Osteocyte (in vitro differentiated cells): ENCODE data around the gene FBXO5. TPM values are rescaled to one million over a fixed set of nuclear protein-coding genes. Genes with fewer than 3 reads are reported as not detected.
"Not testable (repeated sequence)": the region's sequence is repeated elsewhere in the genome, so short reads cannot be mapped to it uniquely, and the experiment has no call there.

Experiments
- DNase-seq: peaks from one replicate; pipeline ENCODE4 v3.0.0; 2021; ENCODE audit warnings: mixed read lengths; ENCODE audit not compliant: unreplicated experiment; ENCODE audit errors: extremely low spot score
- H3K27ac Mint-ChIP-seq: one replicate; pipeline ENCODE4 v1.8.0; 2021; ENCODE audit warnings: mild to moderate bottlenecking, mixed read lengths; ENCODE audit not compliant: unreplicated experiment
- H3K27me3 Mint-ChIP-seq: one replicate; pipeline ENCODE4 v1.8.0; 2021; ENCODE audit warnings: mixed read lengths; ENCODE audit not compliant: unreplicated experiment
- H3K36me3 Mint-ChIP-seq: one replicate; pipeline ENCODE4 v1.8.0; 2021; ENCODE audit warnings: mixed read lengths; ENCODE audit not compliant: unreplicated experiment
- H3K4me1 Mint-ChIP-seq: one replicate; pipeline ENCODE4 v1.8.0; 2021; ENCODE audit warnings: mixed read lengths; ENCODE audit not compliant: unreplicated experiment
- H3K4me3 Mint-ChIP-seq: one replicate; pipeline ENCODE4 v1.8.0; 2021; ENCODE audit warnings: mild to moderate bottlenecking, moderate library complexity, mixed read lengths; ENCODE audit not compliant: unreplicated experiment
- H3K9me3 Mint-ChIP-seq: one replicate; pipeline ENCODE4 v1.8.0; 2021; ENCODE audit warnings: mixed read lengths; ENCODE audit not compliant: unreplicated experiment
- total RNA-seq: library from RNA; stranded (reverse); gene quantifications from 2 replicates; pipeline ENCODE4 v1.2.1, GENCODE V29; 2021
- TF ChIP-seq, protein P1 (sequence below): fragments of 200-600 bp; sonication (generic); IDR thresholded peaks from 2 replicates; pipeline ENCODE4 v1.5.0; 2021; ENCODE audit warnings: antibody characterized with exemption, mild to moderate bottlenecking, moderate library complexity

Gene FBXO5
- total RNA-seq, 1 donor from 2014 or later, result 8.9 TPM

DNA sequence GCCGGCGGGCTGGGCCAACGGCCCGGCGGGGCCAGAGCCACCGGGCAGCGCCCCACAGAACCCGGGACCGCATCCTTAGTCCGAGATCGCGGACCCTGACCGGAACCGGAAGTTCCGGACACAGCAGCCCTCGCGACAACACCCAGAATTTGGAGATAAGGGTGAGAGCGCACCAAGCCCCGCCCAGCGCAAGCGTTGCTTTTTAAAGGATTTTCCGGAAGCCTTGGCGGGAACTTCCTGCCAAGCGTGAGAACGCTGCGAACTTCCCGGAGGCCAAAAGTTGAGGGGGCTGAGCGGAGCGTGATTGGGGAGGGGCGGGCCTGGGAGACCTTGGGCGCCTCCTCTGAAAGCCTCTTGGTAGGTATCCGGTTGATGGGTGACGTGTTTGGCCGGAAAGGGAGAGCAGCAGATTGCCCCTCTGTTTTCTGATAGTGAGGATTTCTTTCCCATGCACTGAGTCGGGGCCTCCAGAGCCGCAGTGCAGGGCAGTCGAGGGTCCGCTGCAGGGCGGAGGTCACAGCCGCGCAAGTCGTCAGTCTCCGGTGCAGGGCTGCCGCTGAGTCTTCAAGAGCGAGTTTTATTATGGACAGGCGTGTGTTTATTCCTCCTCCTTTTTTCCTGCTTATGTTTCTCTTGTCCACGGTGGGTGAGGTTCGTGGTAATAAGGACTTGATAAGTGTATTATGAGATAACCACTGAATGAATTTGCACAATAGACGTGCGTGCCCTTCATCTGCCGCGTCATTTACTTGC is 19.9 kb upstream of the FBXO5 start, which contains the start of gene MTRF1L:
TSS of gene MTRF1L (minus strand) at position 97 of the 753 bp plus-strand sequence. CDS start at position 73, 24 bp downstream.
- H3K9me3 Mint-ChIP-seq, result no peaks in the 10 kb centered on the region
- peak within 1 kb of the TSS; percentile 97 for H3K27ac Mint-ChIP-seq
- H3K27me3 Mint-ChIP-seq, result no peaks in the 10 kb centered on the region
- H3K4me3 Mint-ChIP-seq, result peak within 1 kb of the TSS; percentile 99
- peaks cover 5% of the 10 kb centered on the region for H3K36me3 Mint-ChIP-seq
- peak; percentile 96 for DNase-seq
- TF ChIP-seq, protein P1, sequence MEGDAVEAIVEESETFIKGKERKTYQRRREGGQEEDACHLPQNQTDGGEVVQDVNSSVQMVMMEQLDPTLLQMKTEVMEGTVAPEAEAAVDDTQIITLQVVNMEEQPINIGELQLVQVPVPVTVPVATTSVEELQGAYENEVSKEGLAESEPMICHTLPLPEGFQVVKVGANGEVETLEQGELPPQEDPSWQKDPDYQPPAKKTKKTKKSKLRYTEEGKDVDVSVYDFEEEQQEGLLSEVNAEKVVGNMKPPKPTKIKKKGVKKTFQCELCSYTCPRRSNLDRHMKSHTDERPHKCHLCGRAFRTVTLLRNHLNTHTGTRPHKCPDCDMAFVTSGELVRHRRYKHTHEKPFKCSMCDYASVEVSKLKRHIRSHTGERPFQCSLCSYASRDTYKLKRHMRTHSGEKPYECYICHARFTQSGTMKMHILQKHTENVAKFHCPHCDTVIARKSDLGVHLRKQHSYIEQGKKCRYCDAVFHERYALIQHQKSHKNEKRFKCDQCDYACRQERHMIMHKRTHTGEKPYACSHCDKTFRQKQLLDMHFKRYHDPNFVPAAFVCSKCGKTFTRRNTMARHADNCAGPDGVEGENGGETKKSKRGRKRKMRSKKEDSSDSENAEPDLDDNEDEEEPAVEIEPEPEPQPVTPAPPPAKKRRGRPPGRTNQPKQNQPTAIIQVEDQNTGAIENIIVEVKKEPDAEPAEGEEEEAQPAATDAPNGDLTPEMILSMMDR, result no peak
- peaks cover 36% of the 10 kb centered on the region for H3K4me1 Mint-ChIP-seq

DNA sequence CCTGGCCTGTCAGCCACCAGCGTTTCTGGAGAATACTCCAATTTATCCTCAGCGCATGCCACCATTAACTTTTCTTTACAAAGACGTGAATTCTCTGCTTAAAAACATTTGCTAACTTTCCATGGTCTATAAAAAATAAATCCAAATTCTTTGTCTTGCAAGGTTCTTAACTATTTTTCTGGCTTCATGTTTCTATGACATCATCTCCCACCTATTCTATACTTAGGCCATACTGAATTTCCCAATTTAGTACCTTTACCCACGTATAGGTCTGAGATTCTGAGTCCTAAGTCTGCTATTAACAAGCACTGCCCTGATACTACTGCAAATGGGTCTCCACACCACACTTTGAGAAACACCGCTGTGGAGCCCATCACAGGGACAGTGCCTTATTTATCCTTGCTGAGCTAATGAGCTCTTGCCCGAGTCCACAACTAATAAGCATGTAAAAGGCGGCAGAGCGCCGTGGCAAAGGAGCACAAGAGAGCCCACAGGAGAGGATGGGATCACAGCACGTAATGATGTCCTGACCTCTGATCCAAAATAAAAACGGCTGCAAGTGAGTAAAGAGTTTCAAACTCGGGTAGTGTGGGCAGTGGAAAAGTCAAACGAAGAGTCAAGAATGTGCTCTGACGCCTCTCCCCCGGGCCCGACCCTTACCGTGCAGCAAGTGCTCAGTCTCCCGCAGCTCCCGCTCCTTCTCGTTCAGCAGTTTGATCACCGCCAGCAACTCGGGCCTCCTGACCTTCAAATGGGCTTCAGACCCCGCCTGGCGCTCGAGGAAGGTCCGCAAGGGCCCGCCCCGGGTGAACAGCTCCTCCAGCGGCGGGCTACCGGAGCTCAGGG is 19.1 kb upstream of the FBXO5 start:
- Mint-ChIP-seq H3K27me3 (no peaks in the 10 kb centered on the region), H3K27ac (peak overlapping the region; percentile 94), H3K4me3 (peak overlapping the region; percentile 99), H3K9me3 (no peaks in the 10 kb centered on the region), H3K36me3 (peaks cover 11% of the 10 kb centered on the region), H3K4me1 (peaks cover 36% of the 10 kb centered on the region)
- no peak for DNase-seq
- TF ChIP-seq, protein P1, result no peak

DNA sequence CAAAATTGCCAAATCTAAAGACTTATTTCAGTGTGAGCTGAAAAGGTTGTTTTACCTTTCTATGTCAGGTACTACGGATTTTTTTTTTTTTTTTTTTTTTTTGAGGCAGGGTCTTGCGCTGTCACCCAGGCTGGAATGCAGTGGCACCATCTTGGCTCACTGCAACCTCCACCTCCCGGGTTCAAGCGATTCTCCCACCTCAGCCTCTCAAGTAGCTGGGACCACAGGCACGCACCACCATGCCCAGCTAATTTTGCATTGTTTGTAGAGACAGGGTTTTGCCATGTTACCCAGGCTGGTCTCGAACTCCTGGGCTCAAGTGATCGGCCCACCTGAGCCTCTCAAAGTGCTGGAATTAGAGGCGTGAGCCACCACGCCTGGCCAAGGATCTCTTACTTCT is 17.9 kb upstream of the FBXO5 start:
- Mint-ChIP-seq H3K27ac (peak overlapping the region; percentile 38), H3K4me3 (peak overlapping the region; percentile 99), H3K4me1 (peaks cover 37% of the 10 kb centered on the region), H3K36me3 (peaks cover 18% of the 10 kb centered on the region)
- H3K27me3 Mint-ChIP-seq, H3K9me3 Mint-ChIP-seq, DNase-seq: not testable (repeated sequence)

DNA sequence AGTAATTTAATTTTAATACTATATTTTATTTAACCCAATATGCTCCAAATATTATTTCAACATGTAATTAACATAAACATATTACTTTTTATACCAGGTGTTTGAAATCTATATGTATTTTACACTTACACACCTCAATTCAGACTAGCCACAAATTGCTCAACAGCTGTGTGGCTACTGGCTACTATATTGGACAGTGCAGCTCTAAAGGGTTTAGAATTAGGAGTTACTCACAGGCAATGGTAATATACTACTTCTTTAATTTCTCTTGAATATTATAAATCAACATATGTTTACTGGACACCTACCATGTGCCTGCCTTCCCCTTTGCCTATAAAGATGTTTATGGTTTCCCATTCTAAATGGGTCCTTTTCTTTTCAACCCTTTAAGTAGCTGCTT is 17.4 kb upstream of the FBXO5 start:
- Mint-ChIP-seq H3K27ac (peak overlapping the region; percentile 38), H3K27me3 (no peaks in the 10 kb centered on the region), H3K4me3 (peak overlapping the region; percentile 63), H3K9me3 (no peaks in the 10 kb centered on the region), H3K4me1 (peaks cover 37% of the 10 kb centered on the region), H3K36me3 (peaks cover 18% of the 10 kb centered on the region)
- TF ChIP-seq, protein P1, result no peak
- DNase-seq, result no peak

DNA sequence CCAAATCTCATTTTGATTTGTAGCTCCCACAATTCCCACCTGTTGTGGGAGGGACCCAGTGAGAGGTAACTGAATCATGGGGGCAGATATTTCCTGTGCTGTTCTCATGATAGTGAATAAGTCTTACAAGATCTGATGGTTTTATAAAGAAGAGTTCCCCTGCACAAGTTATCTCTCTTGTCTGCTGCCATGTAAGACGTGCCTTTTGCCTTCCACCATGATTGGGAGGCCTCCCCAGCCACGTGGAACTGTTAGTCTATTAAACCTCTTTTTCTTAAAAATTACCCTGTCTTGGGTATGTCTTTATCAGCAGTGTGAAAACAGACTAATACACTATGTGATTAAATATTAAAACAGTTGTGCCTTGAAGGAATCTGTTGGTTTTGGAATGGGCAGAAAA is 16.7 kb upstream of the FBXO5 start:
- Mint-ChIP-seq H3K4me1 (peaks cover 37% of the 10 kb centered on the region), H3K36me3 (peaks cover 18% of the 10 kb centered on the region)
- H3K27ac Mint-ChIP-seq, H3K4me3 Mint-ChIP-seq, DNase-seq, H3K9me3 Mint-ChIP-seq, H3K27me3 Mint-ChIP-seq: not testable (repeated sequence)

DNA sequence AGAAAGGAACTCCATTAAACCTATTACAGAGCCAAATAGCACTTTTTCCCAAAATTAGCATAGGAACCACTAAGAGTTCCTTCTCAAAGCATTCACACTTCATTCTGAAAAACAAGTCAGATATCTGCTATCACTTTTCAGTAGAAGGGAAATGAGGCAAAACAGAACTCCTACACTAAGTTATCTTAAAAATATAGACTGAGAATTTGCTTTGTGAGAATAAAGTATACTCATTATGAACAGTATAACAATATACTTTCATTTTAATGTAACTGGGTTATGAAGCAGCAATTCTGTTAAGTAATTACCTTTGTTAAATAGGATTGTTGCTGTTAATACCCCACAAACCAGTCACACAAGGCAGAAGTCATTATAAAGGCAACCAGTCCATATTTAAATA is 11.0 kb upstream of the FBXO5 start:
- H3K27ac Mint-ChIP-seq, result no peak overlapping the region
- peaks cover 3% of the 10 kb centered on the region for H3K4me1 Mint-ChIP-seq
- no peak overlapping the region for H3K4me3 Mint-ChIP-seq
- DNase-seq, result no peak
- TF ChIP-seq, protein P1, result no peak
- no peaks in the 10 kb centered on the region for H3K27me3 Mint-ChIP-seq
- H3K36me3 Mint-ChIP-seq, result peaks cover 49% of the 10 kb centered on the region
- no peaks in the 10 kb centered on the region for H3K9me3 Mint-ChIP-seq
